Adipose tissue (tissue), 3 donors: ENCODE data around the gene PGAM5. TPM values are rescaled to one million over a fixed set of nuclear protein-coding genes. Genes with fewer than 3 reads are reported as not detected.
A peak's percentile ranks its signal among the peaks of the same experiment; 100 is the strongest.
"Not testable (repeated sequence)": the region's sequence is repeated elsewhere in the genome, so short reads cannot be mapped to it uniquely, and the experiment has no call there.

Experiments used
- H3K27ac ChIP-seq: one replicate; pipeline ENCODE4 v1.5.1; 2013; ENCODE audit warnings: low read depth, low read length
- WGBS, 3 donors: extraction: QIAGEN DNeasy Blood & Tissue Kit; methylation state at CpG; one replicate each; pipeline ENCODE4 v1.1.7; 2013; 5-methylcytosine and 5-hydroxymethylcytosine counted together
- polyA plus RNA-seq, 3 donors: library from polyadenylated mRNA; stranded (reverse); fragments of 200-250 nt; gene quantifications; one replicate each; pipeline ENCODE4 v1.2.3, GENCODE V29; 2013
- donor health status: healthy with polysubstance abuse.
- donor health status: Bipolar disorder and iron deficiency.
- donor health status: healthy.

The PGAM5 gene
- polyA plus RNA-seq, 3 donors = 11.2 to 14.5 (median 12.2) TPM

GRCh38 chr12:132736378-132736777 is 25.7 kb downstream of the PGAM5 start:
- no peak overlapping the region for H3K27ac ChIP-seq
- WGBS, 3 donors = 92 to 95% (median 93%) methylated on average over 12 of the region's 12 CpGs

- no peak overlapping the region for H3K27ac ChIP-seq
- 91 to 97% (median 93%) methylated on average over 15 of the region's 15 CpGs for WGBS, 3 donors
Observed at GRCh38 chr12:132736913-132737312, 26.3 kb downstream of the PGAM5 start.

GRCh38 chr12:132739600-132740312 is 29.1 kb downstream of the PGAM5 start:
- 84 to 89% (median 85%) methylated on average over 19 of the region's 19 CpGs for WGBS, 3 donors

DNA sequence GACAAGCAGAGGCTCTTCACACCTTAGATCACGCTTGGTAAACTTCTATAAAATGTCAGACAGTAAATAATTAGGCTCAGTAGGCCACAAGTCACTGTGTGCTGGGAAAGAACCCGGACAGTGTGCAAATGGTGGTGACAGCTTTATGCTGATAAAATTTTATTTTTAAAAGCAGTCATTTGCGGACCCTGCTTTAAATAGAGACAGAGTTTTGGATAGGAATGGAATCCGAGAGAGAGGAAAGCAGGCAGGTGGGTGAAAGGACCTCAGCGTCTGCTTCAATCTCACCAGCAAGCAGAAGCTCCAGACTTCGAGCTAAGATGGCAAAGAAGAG is 29.6 kb downstream of the PGAM5 start:
- no peak overlapping the region for H3K27ac ChIP-seq
- 88 to 92% (median 89%) methylated on average over 6 of the region's 6 CpGs for WGBS, 3 donors

More at GRCh38 chr12:132739600-132740312, 29.1 kb downstream of the PGAM5 start:
- no peak overlapping the region for H3K27ac ChIP-seq

DNA sequence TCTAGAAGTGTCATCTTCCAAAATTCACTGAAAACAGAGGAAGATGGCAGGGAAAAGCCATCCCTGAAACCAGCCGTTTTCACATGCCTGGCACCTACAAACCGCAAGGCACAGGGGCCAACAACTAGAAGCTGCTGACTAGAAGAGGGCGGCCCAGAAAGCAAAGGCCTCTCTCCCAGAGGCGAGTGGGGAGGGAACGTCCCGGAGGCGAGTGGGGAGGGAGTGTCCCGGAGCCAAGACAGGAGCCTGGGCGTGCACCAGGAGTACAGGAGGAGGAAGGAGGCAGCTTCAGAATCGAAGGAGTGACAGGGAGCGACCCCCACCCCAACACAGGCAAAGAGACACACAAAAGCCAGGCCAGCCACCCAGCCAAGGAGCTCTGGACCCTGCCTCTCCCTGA is 30.0 kb downstream of the PGAM5 start:
- WGBS, 3 donors = 88 to 91% (median 89%) methylated on average over 11 of the region's 11 CpGs
- no peak overlapping the region for H3K27ac ChIP-seq

- WGBS, 3 donors = 82 to 84% (median 84%) methylated on average over 8 of the region's 8 CpGs
- no peak overlapping the region for H3K27ac ChIP-seq
Observed at GRCh38 chr12:132741620-132742019, 31.0 kb downstream of the PGAM5 start.

DNA sequence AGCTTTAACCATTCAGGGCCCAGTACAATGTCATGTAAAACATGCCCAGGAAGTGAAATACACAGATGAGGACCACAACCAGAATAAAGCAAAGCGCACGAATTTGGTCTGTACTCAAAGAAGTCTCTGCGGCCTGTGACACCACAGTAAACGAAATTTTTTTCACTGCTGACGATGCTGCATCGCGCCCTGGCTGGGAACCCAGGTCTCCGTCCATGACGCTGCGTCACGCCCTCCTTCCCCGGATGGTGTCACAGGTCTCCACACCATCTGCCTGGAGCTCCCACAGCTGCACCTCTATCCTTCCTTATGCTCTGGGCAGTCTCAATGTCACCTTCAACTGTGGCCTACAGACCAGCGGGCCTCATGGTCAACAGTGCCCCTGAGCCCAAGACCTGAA is 33.2 kb downstream of the PGAM5 start:
- H3K27ac ChIP-seq = no peak overlapping the region
- 88 to 95% (median 88%) methylated on average over 13 of the region's 13 CpGs for WGBS, 3 donors

DNA sequence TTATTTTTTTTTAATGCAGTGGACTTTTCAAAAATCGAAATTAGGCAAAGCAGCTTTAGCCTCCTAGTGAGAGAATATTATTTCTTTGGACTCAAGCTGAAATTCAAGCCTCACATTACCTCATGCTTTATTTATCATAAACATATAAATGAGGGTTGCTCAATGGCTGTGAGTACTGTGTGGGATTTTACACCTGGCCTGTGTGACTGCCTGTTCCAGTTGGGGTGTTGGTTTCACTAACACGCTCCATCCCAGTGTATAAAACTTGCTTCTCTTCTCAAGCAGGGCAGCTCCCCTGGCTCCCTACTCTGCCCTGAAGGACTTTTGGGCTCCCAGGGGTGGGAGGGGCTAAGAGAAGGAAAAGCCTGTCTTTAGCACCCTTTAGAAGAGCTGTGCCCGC is 36.0 kb downstream of the PGAM5 start:
- no peak overlapping the region for H3K27ac ChIP-seq
- 80 to 97% (median 93%) methylated on average over 3 of the region's 3 CpGs for WGBS, 3 donors

DNA sequence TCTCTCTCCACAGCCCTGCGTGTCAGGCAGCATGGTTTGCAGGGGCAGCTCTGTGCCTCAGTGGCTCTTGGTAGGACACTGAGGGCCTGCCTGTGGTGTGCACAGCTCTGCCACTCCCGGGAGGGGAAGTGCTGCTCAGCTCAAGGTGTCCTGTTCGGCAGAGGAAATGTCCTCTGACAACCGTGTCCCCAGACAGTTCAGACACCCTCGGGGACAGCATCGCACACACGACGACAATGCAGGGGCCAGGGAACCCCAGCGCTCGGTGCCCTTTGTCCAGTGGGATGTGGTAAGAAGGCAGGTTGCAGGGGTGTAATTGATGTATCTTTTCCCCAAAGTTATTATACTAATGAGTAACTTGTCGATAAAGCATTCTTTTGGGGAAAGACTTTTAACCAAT is 36.8 kb downstream of the PGAM5 start:
- WGBS, 3 donors = 88 to 91% (median 90%) methylated on average over 11 of the region's 11 CpGs
- no peak overlapping the region for H3K27ac ChIP-seq

DNA sequence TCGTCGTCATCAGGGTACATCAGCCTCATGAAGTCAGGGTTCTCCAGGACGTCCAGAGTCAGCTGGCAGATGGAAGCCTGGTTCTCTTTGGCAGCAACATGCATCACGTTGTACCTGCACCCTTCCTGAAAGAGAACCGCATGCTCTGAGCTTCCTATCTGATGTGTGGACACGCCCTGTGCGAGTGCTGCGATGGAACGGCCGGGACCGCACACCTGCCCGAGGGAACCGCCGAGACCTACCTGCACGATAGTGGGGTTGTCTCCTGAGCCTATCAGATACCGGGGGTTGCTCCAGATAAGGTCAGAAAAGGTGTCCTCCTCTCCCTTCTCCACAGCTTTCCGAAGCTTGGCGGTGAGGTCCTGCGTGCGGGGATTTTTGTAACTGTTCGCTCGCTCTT is 37.3 kb downstream of the PGAM5 start:
- WGBS, 3 donors = 94 to 95% (median 95%) methylated on average over 22 of the region's 22 CpGs
- no peak overlapping the region for H3K27ac ChIP-seq

- WGBS, 3 donors = 88 to 96% (median 90%) methylated on average over 9 to 10 of the region's 10 CpGs
- no peak overlapping the region for H3K27ac ChIP-seq
Observed at GRCh38 chr12:132748319-132748718, 37.7 kb downstream of the PGAM5 start.

GRCh38 chr12:132753670-132754069 is 43.0 kb downstream of the PGAM5 start:
- not testable (repeated sequence) for H3K27ac ChIP-seq
- 91 to 96% (median 95%) methylated on average over 7 of the region's 7 CpGs for WGBS, 3 donors

DNA sequence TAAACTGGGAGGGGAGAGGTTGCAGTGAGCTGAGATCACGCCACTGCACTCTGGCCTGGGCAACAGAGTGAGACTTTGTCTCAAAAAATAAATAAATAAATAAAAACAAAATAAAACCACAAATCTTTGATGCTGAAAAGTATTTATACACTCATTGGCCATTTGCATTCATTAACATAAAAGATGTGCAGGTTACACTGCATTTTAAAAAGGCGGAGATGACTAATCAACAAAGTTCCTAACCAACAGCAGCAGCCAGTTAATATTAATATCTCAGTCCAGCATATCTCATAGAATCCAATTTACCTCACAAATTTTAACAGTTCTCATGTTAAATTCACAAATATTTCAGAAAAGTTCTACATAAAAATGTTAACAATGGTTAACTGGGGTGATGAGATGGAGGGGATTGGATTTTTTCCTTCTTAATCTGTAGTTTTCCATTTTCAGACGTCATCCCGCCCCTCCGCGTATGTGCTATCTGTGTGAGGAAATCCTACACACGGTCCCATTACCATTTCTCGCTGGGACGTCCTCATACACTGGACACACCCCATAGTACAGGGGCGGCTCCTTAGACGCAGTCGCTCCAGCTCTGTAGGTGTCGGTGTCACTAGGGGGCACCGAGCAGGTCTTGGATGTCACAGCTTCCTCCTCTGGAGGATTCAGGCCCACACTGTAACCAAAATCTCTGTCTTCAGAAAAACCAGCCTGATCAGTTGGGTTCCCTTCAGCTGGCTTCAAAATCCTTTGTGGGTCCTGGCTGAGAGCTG is 43.7 kb downstream of the PGAM5 start:
- 79 to 85% (median 82%) methylated on average over 14 of the region's 14 CpGs for WGBS, 3 donors
- H3K27ac ChIP-seq = no peak overlapping the region

GRCh38 chr12:132758825-132759224 is 48.2 kb downstream of the PGAM5 start:
- 85 to 88% (median 85%) methylated on average over 26 to 28 of the region's 28 CpGs for WGBS, 3 donors
- not testable (repeated sequence) for H3K27ac ChIP-seq

DNA sequence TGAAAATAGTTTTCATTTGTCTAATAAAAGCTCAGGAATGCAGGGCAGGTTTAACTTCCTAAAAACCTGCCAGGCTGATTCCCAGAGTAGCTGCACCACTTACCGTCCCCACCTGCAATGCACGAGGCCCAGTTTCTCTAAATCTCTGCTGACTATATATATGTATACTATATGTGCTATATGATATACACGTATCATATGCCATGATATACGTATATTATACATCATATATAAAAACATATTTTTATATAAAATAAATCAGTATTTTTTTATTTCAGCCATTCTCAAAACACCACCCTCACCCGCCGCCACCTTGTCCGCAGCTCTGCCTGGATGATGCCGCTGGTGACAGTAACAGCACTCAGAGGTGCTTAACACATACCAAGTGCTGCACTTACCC is 48.7 kb downstream of the PGAM5 start:
- H3K27ac ChIP-seq = no peak overlapping the region
- WGBS, 3 donors = 94 to 96% (median 95%) methylated on average over 8 of the region's 8 CpGs

GRCh38 chr12:132761032-132761920 is 50.6 kb downstream of the PGAM5 start, which contains the start of gene ANKLE2:
Gene ANKLE2 (minus strand): TSS chr12:132761832. CDS start chr12:132761798, 34 bp downstream.
- 0 to 1% (median 0%) methylated on average over 62 to 96 of the region's 97 CpGs for WGBS, 3 donors

DNA sequence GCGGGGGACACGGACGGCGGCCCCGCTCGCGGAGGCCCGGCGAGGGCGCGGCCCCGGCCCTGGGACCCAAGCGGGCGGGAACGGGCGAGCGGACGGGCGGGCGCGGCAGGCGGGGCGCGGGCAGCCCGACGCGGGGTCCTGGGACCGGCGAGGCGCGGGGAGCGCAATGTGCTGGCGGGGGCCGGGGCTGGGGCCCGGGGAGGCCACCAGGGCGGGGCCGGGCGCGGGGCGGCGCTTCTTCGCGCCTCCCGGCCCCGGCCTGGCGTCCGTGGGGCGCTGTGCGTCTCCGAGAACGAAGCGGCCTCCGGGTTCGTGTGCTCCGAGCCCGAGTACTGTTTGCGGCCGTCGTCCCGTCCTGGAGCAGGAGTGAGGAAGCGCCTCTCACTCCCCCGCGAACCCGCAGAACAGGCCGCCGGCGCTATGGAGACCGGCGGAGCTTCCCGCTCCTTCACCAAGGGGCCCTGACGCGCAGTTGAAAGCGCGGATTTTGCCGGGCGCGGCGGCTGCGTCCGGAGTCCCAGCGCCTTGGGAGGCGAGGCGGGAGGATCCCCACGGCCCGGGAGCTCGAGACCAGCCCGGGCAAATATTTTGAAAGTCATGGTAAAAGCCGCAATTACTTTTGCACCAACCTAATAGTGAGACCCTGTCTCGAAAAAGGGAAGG is 51.4 kb downstream of the PGAM5 start:
- peak overlapping the region; percentile 85 for H3K27ac ChIP-seq
- 0 to 1% (median 1%) methylated on average over 42 to 89 of the region's 89 CpGs for WGBS, 3 donors

More at GRCh38 chr12:132761032-132761920, 50.6 kb downstream of the PGAM5 start, which contains the start of gene ANKLE2:
- H3K27ac ChIP-seq = peak within 1 kb of the TSS; percentile 85

DNA sequence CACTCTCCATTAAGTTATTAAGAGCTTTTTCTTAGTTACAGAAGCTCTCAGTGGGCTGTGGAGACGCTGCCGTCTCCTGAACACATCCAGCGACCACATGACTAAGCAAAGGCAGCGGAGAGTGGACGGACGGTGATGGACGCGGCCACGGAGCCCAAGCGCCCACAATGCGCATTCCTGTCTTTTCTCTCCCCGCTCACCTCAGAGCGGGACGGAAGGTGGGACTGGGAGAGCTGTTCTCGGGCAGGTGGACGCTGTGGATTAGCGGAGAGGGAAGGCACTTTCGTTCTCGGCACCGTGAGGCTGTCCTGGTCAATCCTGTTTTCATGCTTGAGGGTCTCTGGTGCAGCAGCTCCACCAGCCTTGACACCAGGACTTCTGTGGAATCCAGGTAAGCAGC is 53.6 kb downstream of the PGAM5 start:
- no peak overlapping the region for H3K27ac ChIP-seq
- WGBS, 3 donors = 91 to 93% (median 92%) methylated on average over 19 to 20 of the region's 20 CpGs
